GM19099 (cell line): ENCODE measurements around the gene TGFBR3L.

Experiments used
- POLR2A ChIP-seq: IDR thresholded peaks from 3 replicates; pipeline ENCODE4 v1.6.1; 2011; ENCODE audit warnings: low read depth; ENCODE audit not compliant: insufficient read length; ENCODE audit errors: extremely low read depth

Gene TGFBR3L

DNA sequence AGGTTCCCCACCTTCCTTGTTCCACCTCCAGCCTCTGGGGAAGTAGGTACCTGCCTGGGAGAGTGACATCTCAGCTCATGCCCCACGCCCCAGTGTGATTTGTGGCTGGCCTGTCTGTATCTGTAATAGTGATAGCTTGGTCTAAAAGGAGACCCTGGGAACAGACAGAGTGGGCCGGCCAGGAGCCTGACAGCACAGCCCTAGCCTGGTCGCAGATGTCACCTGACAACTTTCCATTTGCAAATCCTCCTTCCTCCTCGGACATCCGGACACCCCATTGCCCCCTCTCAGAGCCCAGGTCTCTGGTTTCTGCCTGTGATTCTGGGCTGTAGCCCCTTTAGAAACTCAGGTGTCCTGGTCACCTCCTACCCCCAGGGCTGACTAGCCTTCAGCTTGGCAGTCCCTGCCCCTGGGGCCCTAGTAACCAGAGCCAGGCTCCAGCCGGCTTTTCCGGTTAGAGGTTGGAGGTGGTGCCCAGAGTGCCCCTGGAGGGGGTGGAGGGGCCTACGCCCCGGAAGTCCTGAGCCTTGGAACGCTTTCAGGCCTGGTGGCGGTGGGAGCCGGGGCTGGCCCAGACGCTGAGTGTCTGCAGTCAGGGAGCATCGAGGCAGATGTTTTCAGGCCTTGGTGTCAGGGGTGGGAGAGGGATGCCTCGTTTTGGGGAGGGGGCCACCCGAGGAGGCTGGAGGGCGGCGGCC lies 19.9 kb upstream of the TGFBR3L start:
- no peak for TF ChIP-seq POLR2A

- TF ChIP-seq POLR2A: no peak
Observed at GRCh38 chr19:7895565-7895964, 19.1 kb upstream of the TGFBR3L start.

- no peak for TF ChIP-seq POLR2A
Observed at GRCh38 chr19:7897292-7897691, 17.3 kb upstream of the TGFBR3L start.

- no peak for TF ChIP-seq POLR2A
Observed at GRCh38 chr19:7898967-7899366, 15.7 kb upstream of the TGFBR3L start.

GRCh38 chr19:7899751-7900378 lies 14.8 kb upstream of the TGFBR3L start:
- no peak for TF ChIP-seq POLR2A

- no peak for TF ChIP-seq POLR2A
Observed at GRCh38 chr19:7900401-7900870, 14.2 kb upstream of the TGFBR3L start.

DNA sequence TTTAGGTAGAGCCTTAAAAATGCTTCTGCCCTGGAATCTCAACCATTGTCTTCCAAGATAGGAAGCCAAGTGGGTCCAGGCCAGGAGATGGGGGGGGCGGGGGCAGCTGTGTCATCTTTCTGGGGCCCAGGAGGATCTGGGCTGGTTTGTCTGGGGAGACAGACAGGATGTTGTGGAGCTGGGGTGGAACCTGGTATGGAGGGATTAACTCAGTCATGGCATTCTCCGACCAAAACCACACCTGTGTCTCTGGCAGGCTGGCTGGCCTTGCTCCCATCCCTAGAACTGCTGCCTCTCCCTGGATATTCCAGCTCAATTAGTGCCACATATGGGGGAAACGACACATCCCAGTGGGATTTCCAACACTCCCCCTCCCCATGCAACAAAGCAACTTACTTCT lies 13.7 kb upstream of the TGFBR3L start:
- no peak for TF ChIP-seq POLR2A

- TF ChIP-seq POLR2A: no peak
Observed at GRCh38 chr19:7901337-7901736, 13.3 kb upstream of the TGFBR3L start.

DNA sequence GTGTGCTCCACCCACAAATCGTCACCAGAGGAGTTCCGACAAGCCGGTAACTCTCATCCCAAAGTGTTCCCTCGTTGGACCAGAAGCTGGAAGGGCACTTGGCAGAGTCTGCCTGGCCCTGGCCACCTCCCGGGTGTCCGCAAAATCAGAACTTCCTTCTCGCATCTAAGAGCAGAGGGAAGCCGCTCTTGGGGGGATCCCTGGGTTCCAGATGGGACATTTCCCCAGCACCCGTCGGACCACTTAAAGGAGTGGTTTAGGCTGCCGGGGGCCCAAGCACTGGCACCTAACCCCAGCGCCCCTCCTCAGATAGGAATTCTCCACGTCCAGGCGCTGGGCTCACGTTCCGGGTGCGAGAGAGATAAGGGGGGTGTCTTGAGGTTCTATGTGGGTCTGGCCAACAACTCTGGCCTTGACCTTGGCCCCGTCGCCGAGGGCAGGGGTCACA lies 11.8 kb upstream of the TGFBR3L start:
- no peak for TF ChIP-seq POLR2A

DNA sequence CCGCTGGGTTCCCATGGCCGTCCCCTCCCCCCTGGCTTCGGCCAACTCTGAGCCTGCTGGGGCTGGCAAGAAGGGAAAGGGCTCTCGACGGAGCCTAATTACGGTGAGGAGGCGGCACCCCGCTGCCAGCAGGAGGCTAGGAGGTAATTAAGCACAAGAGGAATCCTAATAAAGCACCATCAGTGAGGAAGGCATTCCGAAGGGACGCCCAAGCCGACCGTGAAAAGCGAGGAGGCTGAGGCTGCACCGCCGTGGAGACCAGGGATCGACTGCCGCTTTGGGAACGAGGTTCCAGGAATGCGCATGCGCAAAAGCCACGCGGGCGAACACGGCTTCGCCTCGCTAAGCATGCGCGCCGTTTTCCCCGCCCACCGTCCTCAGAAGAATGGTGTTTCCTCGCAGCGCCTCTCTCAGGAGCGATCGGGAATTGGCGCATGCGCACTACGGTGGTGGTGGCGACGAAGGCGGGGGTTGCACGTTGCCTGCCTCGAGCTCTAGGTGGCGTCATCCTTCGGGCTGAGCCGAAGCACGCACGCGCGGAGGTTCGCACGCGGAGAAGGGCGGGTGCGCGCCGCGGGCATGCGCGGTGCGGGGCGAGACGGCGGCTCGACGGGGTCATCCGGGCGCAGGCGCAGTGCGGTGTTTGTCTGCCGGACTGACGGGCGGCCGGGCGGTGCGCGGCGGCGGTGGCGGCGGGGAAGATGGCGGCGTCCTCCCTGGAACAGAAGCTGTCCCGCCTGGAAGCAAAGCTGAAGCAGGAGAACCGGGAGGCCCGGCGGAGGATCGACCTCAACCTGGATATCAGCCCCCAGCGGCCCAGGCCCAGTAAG lies 11.2 kb upstream of the TGFBR3L start, which contains the start of gene MAP2K7:
Gene MAP2K7, plus strand, starts transcription at position 634 of the 830 bp plus-strand sequence. Its CDS starts 68 bp downstream, at position 702.
- TF ChIP-seq POLR2A: peak; percentile 88

DNA sequence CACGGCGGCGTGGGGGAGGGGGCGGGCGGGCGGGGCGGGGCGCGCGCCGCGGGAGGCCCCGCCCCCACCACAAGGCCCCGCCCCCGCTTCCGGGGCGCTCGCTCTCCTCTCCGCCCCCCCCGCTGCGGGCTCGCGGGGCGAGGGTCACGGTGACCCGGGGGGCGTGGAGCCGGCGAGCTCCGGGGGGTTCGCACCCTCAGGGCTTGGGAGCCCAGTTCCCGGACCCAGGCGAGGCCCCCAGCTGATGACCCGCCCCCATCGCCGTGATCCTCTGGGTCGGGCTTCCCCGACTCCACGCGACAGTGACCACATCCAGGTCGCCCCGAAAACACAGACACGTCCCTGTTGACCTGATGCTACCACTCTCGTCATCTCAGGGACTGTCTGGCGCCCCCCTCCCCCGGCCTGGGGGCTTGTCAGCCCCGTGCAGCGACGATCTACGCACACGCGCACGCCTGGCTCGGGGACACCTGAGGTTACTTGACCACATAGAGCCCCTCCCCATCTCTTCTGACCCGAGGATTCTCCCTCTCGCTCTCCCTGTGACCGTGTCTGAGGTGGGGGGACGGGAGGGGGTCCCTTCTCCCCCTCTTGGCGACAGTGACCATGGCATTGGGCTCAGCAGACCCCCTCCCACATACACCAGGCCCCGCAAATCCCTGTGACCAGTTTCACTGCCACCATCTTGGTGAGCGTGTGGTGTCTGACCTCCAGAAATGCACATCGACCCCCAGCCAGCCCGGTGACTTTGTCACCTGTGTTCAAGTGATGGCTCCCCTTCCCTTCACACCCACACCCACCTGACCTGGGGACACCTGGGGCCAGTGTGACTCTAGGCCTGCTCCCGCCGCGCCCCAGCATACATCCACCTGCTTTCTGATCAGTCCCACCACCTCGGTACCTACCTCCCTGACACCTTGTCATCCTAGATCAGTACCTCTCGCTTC lies 10.3 kb upstream of the TGFBR3L start:
- TF ChIP-seq POLR2A: no peak

DNA sequence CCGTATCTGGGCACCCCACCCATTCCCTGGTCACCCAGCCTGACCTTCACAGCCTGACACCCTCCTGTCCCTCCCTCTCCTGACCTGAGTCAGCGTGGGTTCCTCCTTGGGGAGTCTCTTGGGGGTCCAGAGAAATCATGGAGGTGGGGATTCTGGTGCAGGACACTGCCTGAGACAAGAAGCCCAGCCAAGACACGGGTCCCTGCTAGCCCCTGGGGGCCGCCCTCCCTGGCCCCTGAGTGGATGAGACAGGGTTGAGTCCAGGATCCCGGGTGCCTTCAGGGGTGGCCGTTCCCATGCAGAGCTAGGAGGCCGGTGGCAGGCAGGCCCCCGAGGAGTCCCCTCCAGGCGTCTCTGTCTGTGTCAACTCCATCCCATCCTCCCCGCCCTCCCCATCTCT lies 9.4 kb upstream of the TGFBR3L start:
- TF ChIP-seq POLR2A: no peak

DNA sequence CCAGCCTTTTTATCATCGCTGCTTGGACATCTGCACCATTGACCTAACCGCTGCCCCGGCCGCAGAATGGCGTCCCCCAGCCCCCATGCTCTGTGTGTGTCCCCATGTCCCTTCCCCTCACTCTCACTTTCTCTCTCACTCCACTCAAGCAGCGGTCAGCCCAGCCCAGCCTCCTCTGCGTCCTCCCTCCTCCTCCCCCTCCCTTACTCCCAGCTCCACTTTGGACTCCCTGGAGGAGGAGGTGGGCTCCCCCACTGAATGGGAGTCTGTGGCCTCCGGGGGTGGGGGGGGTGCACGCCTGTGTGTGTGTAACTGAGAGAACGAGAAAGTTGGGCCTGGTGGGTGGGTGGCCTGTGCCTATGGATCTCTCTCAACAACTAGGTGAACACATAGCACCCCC lies 8.8 kb upstream of the TGFBR3L start:
- no peak for TF ChIP-seq POLR2A

GRCh38 chr19:7907122-7907521 lies 7.5 kb upstream of the TGFBR3L start:
- TF ChIP-seq POLR2A: no peak
